Daoy (cell line): ENCODE measurements around the gene SYNDIG1. TPM values are rescaled to one million over a fixed set of nuclear protein-coding genes. Genes with fewer than 3 reads are reported as not detected.

Source experiments
- DNase-seq: peaks from one replicate; pipeline ENCODE4 v3.0.0-alpha.2; 2015; ENCODE audit warnings: low read depth
- total RNA-seq: library from RNA; depleted of rRNA; stranded (reverse); fragments of >200 nt; shearing (Covaris generic); gene quantifications from 2 replicates; pipeline ENCODE4 v1.2.3, GENCODE V29; 2014

Gene SYNDIG1
- total RNA-seq, 1 experiment from 2014 or later, result 0.91 TPM

- no peak for DNase-seq
Observed at GRCh38 chr20:24691901-24692351, 222.5 kb downstream of the SYNDIG1 start.

- no peak for DNase-seq
Observed at GRCh38 chr20:24692446-24693200, 223.2 kb downstream of the SYNDIG1 start.

GRCh38 chr20:24693466-24694156, 224.2 kb downstream of the SYNDIG1 start:
- no peak for DNase-seq

GRCh38 chr20:24694157-24694726, 224.8 kb downstream of the SYNDIG1 start:
- no peak for DNase-seq

- no peak for DNase-seq
Observed at GRCh38 chr20:24694727-24695528, 225.5 kb downstream of the SYNDIG1 start.

- no peak for DNase-seq
Observed at GRCh38 chr20:24695529-24696225, 226.2 kb downstream of the SYNDIG1 start.

- no peak for DNase-seq
Observed at GRCh38 chr20:24696396-24696795, 227.0 kb downstream of the SYNDIG1 start.

- no peak for DNase-seq
Observed at GRCh38 chr20:24697411-24697810, 228.0 kb downstream of the SYNDIG1 start.

GRCh38 chr20:24698189-24698588, 228.8 kb downstream of the SYNDIG1 start:
- DNase-seq, result no peak

- no peak for DNase-seq
Observed at GRCh38 chr20:24698706-24699206, 229.3 kb downstream of the SYNDIG1 start.

GRCh38 chr20:24699321-24700165, 230.1 kb downstream of the SYNDIG1 start:
- no peak for DNase-seq

GRCh38 chr20:24700166-24700860, 230.9 kb downstream of the SYNDIG1 start:
- DNase-seq, result no peak

GRCh38 chr20:24701027-24701426, 231.6 kb downstream of the SYNDIG1 start:
- no peak for DNase-seq

GRCh38 chr20:24701668-24702067, 232.2 kb downstream of the SYNDIG1 start:
- no peak for DNase-seq

- no peak for DNase-seq
Observed at GRCh38 chr20:24702501-24703283, 233.3 kb downstream of the SYNDIG1 start.

GRCh38 chr20:24703284-24703610, 233.8 kb downstream of the SYNDIG1 start:
- DNase-seq, result no peak

GRCh38 chr20:24704899-24705298, 235.5 kb downstream of the SYNDIG1 start:
- DNase-seq, result no peak

GRCh38 chr20:24705486-24705885, 236.1 kb downstream of the SYNDIG1 start:
- no peak for DNase-seq
